Breast epithelium (tissue), 3 donors: ENCODE results near the gene NAT9.

Experiments used
- POLR2AphosphoS5 ChIP-seq, 3 donors: sonication (generic); formaldehyde crosslinking; IDR thresholded peaks; one replicate each; pipeline ENCODE4 v1.6.1; 2017; ENCODE audit warnings: antibody characterized with exemption in 3 of 3
- TF ChIP-seq, protein P1 (sequence below), 3 donors: fragments of 450-650 bp; IDR thresholded peaks; one replicate each; pipeline ENCODE4 v1.5.1; 2016 to 2017; ENCODE audit warnings: antibody characterized with exemption in 3 of 3, mild to moderate bottlenecking in 3 of 3, moderate library complexity in 3 of 3

DNA sequence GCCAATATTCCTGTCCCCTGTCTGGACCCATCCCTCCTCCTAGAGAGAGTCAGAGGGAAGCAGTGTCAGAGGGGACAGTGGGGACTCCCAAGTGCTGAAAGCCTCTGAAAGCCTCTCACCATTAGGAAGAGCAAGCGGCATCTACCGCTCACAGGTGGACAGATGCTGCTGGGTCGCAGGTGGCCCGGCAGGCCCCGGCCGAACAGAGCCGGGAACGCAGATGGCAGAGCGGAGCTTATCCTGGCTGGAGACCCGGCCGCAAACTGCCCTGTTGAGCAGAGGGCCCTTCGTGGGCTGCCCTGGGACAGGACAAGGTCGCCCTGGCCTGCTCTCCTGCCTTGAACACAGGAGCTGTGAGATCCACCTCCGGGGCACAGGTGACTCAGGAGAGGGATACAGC is 23.0 kb upstream of the NAT9 start:
- TF ChIP-seq, protein P1, sequence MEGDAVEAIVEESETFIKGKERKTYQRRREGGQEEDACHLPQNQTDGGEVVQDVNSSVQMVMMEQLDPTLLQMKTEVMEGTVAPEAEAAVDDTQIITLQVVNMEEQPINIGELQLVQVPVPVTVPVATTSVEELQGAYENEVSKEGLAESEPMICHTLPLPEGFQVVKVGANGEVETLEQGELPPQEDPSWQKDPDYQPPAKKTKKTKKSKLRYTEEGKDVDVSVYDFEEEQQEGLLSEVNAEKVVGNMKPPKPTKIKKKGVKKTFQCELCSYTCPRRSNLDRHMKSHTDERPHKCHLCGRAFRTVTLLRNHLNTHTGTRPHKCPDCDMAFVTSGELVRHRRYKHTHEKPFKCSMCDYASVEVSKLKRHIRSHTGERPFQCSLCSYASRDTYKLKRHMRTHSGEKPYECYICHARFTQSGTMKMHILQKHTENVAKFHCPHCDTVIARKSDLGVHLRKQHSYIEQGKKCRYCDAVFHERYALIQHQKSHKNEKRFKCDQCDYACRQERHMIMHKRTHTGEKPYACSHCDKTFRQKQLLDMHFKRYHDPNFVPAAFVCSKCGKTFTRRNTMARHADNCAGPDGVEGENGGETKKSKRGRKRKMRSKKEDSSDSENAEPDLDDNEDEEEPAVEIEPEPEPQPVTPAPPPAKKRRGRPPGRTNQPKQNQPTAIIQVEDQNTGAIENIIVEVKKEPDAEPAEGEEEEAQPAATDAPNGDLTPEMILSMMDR (IDR thresholded peaks at IDR 0.05) = no peak
- TF ChIP-seq POLR2AphosphoS5 (IDR thresholded peaks at IDR 0.05) = no peak
